Posterior vena cava (tissue), 2 donors: ENCODE results near the gene NPR2. TPM values are rescaled to one million over a fixed set of nuclear protein-coding genes. Genes with fewer than 3 reads are reported as not detected.

Experiments used
- DNase-seq: peaks from one replicate; pipeline ENCODE4 v3.0.0-alpha.2; 2020; ENCODE audit warnings: low spot score
- intact Hi-C, 2 donors: fragments of 100-400 bp; cut with DNase I; formaldehyde crosslinking; loops; one replicate each; pipeline versions ENCODE4 v1.14.1 to v1.14.2; 2022 to 2023
- long read RNA-seq, 2 donors: library from polyadenylated mRNA; unstranded; transcript quantifications; one replicate each; pipeline ENCODE4 v2.0.0, GENCODE V29; 2020 to 2021
- total RNA-seq, 2 donors: library from RNA; stranded (reverse); fragmentation: NEBNext Ultra II Directional; extraction: Animal tissue kit (Norgen Biotek cat#: 25700); gene quantifications; one replicate each; pipeline ENCODE4 v1.2.1, GENCODE V29; 2021
- donor health status: DM: yes; HTN: yes; CAD: no.
- donor health status: DM: yes; HTN: yes; CAD: no.

NPR2 gene
- 10 to 100 TPM; 27.4 to 47.1 TPM for total RNA-seq
- long read RNA-seq, donor 1, partial matches to known transcripts = 1 of 6 reads
- long read RNA-seq, donor 1, other reads (novel, unspliced or antisense) = 1 of 6 reads
- long read RNA-seq, donor 2, partial matches to known transcripts = 0 of 2 reads
- long read RNA-seq, donor 2, other reads (novel, unspliced or antisense) = 1 of 2 reads

DNA sequence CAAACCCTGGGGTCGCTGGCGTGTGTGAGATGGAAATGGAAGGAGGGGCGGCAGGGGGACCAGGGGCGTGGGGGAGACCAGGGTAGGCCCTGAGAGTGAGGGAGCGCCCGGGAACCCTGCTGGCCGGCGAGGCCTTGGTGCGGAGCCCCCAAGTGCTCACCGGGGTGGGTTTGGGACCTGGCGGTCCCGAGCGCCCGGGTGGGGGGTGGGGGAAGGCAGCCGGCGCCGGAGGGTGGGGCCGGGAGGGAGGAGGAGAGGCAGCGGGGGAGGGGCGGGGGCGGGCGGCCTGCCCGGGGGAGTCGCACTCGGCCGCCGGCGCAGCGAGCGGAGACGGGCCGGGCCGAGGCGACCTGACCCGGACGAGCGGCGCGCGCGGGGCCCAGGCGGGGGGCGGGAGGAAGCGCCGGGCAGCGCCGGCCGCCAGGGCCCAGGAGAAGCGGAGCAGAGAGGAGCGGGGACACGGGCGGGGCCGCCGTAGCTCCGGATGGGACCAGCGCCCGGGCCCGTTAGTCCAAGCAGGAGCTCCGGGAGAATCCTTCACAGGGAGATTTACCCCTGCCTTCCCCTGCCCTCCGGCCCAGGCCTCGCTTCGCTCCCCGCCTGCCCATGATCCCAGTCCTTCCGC, at the start of gene NPR2:
NPR2 (plus strand) TSS at position 295 of the 625 bp plus-strand sequence. CDS start 818 bp downstream, outside the sequence.
- no peak for DNase-seq
- intact Hi-C loops = loop anchor here in 1 of 2 donors (5.0 kb wide), 2 partner anchors 36 to 91 kb away; partner anchors contain the start of genes FAM221B and TMEM8B

DNA sequence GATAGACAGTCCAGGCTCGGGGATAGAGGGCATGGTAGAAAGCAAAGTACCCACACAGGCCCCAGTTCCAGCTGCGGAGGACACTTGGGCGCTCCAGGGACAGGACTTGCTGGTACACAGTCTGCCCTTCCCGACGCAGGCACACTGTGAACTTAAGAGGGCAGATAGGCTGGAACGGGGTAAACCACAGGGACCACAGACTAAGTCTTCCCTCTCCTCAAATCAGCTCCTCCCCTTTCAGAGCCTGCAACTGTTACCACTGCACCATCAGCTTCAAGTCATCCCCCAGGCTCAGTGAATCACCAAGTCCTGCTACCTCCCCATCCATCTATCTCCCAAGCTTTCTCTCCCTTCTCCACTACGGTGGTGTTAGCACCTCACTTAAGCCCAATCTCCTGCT, 49.7 kb upstream of the NPR2 start:
- DNase-seq = no peak
- intact Hi-C loops = no loop called here

DNA sequence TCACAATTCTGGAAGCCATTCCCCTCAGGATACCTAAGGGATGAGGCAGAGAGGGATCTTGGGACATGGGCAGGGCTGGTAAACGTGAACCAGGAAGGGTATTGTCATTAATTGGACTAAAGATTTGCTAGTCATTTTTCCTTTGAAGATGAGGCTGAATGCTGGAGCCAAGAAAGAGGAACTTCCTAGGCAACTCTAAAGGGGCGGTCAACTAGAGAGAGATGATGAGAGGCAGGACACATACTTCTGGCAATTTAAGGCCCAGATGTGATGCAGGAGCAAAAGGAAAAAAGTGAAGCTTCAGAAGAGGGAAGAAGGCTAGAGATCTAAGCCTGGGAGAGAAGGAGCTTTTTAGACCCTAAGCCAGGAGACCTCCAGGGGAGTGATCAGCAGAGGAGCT, 47.9 kb upstream of the NPR2 start:
- no peak for DNase-seq
- intact Hi-C loops = no loop called here

DNA sequence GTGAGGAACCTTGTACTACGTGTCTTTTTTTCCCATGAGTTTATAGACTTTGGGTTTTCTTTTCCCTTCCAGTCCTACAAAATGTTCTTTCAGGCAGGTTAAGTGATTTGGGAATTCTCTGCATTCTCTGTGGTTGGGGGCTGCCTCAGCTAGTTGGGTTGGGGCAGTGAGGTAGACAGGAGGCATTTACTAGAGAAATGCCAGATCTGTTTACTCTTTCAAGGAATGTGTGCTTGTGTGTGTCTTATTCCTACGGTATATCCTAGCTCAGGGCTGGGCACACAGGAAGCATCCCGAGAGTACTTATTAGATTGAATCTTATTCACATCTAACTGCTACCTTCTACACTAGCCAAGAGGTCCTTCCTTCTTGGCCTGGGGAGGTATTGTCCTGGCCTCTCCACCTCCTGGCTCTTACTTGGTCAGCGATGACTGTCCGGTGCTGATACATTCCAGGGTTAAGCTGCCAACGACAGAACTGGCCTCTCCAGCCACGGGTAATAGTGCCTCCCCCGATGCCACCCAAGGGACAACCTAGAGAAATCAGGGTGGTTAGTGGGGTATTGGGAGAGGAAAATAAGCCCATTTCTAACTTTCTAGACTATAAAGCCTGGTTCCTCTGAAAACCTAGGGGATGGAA, 47.4 kb upstream of the NPR2 start:
- no peak for DNase-seq
- intact Hi-C loops = no loop called here

DNA sequence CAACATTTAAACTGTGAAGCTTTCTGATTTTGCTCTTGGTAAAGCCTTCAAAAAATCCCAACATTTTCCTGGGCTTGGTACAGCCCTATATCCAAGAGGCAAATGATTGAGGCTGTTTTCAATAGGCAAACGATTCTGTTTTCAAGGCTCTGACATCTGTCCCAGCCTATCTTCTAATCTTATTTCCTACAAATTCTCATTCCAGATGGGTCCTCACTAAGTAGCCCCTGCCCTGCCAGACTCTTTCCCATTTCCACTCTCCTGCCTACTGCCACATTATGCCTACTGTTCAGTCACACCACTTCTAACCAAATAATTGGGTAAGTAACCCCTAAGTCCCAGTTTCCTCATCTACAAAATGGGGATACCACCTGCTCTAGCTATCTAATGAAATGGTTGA, 45.8 kb upstream of the NPR2 start:
- intact Hi-C loops = loop anchor here in 1 of 2 donors (5.0 kb wide), 1 partner anchor 48 kb away; no protein-coding TSS in a partner anchor
- DNase-seq = no peak

DNA sequence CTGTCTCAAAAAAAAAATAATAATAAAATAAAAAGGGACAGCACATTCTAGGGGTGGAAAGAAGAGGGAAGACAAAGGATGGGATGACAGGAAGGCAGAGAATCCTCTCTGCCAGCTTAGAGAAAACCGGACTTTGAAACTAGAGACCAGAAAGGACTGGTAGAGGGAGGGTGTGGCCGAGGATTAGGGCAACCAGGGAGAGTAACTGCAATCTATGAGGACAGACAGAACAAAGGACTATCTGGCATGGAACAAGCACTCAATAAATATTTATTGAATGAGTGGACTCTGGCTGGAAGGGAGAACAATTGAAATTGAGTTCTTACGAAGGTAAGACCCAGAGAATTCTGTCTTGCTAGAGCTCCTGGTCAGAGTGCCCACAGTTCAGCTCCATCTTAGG, 44.8 kb upstream of the NPR2 start:
- intact Hi-C loops = loop anchor here in 1 of 2 donors (5.0 kb wide), 1 partner anchor 49 kb away; no protein-coding TSS in a partner anchor
- DNase-seq = no peak

DNA sequence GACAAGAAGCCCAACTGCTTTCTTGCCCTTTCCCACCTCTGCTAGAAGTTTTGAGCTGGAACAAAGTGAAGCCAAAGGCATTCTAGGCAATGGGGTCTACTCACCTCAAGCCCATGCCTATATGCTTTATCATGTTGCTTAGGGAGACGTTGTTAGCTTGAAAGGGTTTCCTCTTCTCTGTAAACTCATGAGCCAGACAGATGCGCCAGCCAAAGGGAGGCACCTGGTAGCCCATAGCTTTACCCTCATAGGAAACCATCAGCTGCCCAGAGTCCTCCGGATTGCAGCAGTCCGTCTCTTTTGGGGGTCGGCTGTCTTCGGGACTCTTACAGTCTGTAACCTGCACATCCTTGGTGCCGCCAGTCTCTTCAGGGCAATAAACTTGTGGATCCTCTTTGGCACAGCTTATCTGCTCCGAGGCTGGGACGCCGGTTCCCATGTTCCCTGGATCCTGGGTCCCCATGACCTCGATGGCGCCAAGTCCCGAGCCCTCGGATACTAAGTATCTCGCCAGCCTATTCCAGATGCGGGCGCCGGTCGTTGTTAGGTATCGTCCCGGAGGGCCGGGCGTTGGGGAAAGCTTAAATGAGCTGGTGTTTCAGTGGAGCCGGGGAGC, 43.0 kb upstream of the NPR2 start:
- intact Hi-C loops = loop anchor here in 1 of 2 donors (5.0 kb wide), 1 partner anchor 51 kb away; no protein-coding TSS in a partner anchor
- no peak for DNase-seq

DNA sequence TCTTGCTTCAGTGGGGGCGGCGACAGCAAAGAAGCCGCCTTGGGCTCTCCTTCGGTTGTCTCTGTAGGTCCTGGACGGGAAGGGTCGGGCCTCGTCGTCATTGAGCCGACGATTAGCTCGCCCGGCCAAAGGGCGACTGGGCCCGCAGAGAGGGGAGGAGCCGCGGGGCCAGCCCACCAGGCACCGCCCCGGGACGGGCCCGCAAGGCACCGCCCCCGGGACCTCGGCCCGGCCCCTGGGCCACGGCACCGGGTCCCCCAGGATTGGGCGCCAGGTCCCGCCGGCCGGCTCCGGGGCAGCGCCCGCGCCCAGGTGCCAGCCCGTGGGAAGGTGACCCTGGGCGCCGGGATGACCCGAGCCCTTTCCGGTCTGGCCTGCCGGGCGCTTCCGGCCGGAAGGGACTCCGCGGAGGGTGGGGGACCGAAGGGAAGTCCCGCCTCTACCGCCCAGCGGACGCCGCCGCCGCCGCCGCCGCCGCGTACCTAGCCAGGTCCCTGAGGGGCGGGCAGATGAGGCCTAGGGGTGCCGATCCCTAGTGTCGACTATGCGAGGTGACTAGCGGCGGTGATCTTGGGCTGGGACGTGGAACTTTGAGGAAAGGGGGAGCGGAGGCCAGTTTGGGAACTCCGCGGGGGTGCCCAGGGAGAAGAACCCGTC, 42.4 kb upstream of the NPR2 start, which contains the start of the genes GBA2 and RGP1:
GBA2 (minus strand) TSS at position 371 of the 657 bp plus-strand sequence. CDS start 524 bp downstream, outside the sequence.
RGP1 (plus strand) TSS at position 430 of the 657 bp plus-strand sequence. CDS start 469 bp downstream, outside the sequence.
- peak; percentile 94 for DNase-seq
- intact Hi-C loops = loop anchor here in 1 of 2 donors (5.0 kb wide), 1 partner anchor 52 kb away; no protein-coding TSS in a partner anchor

DNA sequence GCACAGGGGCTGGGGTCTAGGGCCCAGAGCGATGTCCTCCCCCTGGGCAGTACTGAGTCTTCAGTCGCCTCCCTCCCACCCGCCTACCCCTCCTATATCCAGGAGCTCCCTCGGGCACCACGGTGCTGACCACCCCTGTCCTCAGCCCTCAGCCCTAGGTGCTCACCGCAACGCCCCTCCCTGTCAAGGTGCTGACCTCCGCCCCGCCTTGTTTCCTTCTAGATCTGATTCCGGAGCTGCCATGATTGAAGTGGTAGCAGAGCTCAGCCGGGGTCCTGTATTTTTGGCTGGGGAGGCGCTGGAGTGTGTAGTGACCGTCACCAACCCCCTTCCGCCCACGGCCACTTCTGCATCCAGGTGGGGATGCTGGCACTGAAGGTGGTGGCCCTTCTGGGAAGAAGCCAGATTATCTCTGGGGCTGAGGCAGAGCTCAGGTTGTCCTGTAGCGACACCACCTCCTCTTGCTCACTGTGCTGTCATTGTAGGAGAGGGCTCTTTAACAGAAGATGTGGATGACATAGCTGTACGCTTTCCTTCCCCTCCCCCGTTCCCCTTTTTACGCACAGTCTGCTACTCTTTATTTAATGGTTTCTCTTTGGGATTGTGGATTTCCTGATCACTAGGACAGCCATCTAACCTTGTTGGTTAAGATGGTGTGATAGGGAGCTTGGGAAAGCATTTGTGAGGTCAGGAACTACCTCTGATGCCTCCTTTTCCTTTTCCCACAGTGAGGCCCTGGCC, 41.7 kb upstream of the NPR2 start:
- intact Hi-C loops = loop anchor here in 1 of 2 donors (5.0 kb wide), 1 partner anchor 52 kb away; no protein-coding TSS in a partner anchor
- DNase-seq = peak; percentile 80

DNA sequence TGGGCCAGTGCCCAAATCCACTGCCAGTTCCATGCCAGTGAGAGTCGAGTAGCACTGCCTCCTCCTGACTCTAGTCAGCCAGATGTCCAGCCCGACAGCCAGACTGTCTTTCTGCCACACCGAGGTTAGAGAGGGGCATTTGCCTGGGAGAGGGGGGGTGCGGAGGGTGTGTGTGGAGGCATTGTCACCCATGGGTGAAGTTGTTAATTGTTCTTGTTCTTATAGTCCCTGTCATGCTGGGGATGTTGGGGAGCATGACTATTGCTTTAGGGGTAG, 41.2 kb upstream of the NPR2 start:
- intact Hi-C loops = no loop called here
- DNase-seq = no peak

DNA sequence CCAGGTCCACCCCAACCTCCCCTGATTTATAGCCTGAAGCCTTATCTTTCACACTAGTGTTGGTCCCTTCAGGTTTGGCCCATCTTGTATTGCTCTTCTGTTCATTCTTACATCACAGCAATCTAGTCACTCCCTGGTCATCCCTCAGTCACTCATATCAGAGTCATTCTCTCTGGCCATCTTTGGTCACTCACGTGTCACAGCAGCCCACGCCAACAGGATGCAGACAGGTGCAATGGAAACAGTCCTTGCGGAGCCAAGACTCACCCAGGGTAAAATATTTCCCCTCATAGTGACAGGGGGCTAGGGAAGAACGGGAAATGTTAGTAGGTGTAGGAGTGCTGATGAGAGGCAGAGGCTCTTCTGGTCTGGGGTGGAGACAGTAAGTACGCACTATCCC, 37.9 kb upstream of the NPR2 start:
- DNase-seq = no peak
- intact Hi-C loops = no loop called here

DNA sequence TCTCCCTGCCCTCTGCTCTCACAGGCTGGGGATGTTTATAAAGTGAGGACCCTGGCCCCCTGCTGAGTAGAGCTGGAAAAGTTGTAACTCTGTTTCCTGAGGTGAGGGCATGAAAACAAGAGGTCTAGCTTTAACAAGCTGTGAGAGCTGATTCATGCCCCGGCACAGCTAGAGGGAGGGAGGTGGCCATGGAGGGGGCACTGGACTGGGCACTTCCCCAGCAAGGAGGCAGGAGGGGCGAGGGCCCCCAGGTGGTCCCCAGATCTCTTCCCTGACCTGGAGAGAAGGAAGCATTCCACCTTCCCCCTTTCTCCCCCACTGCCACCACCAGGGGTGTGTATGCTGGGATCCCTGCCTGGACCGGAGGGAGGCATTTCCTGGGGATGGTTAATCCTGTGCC, 37.1 kb upstream of the NPR2 start, which contains the start of gene MSMP:
MSMP (minus strand) TSS at position 13 of the 400 bp plus-strand sequence. CDS start 147 bp downstream, outside the sequence.
- DNase-seq = peak; percentile 58
- intact Hi-C loops = no loop called here

DNA sequence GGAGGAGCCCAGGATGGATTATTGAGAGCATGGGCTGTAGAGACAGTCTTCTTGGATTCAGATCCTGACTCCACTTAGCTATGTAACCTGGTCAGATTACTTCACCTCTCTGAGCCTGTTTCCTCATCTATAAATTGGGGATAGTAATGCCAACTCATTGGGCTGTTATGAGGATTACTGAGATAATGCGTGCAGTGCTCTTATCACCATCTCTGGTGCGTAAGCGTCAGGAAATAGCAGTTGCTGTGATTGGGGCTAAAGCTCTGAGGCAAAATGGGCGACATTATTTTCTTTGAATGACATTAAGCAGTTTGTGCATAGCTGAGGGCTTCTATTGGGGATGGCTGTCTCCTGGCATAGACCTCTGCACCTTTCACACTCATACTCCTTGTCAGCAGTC, 36.3 kb upstream of the NPR2 start:
- intact Hi-C loops = no loop called here
- no peak for DNase-seq

DNA sequence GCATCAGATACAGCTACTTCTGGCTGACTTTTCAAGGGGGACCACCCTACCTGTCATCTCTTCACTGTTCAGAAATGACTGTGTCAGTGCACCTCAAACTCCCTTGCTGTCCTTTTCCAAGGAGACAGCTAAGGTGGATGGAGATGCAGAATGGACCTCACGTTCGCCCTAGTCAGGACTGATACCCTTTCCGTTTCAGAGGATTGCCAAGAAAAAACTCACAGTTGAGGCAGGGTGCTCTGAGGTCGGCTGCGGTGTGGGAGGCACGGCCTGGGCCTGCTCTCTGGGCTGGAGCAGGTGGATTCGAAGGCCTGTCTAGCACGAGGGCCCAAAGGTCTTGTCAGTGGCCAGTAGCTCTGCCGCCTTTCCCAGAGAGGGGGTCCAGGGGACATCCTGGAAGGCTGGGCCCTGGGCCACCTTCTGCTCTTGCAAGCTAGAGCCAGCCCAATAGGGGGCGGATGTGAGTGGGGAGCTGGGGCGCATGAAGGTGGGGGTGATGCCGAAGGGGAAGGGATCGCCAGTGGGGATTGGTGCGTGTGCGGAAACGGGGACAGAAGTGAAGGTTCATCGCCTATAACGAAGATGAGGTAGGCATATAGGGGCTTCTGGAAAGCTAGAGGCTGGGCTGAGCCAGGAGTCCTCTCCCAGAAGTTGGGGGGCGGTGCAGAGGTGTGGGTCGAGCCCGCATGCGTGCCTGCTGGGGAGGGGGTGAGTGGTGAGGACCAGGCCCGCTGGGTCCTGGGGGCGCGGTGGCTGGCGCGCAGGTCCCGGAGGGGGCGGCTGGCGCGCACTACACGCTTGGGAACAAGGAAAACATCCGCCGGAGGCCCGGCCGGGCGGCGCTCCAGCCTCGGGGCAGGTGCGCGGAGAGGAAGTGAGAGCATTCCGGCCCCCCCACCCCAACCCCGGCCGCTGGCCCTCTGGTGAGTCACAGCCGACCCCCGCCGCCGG, 34.8 kb upstream of the NPR2 start:
- intact Hi-C loops = no loop called here
- DNase-seq = peak; percentile 91

DNA sequence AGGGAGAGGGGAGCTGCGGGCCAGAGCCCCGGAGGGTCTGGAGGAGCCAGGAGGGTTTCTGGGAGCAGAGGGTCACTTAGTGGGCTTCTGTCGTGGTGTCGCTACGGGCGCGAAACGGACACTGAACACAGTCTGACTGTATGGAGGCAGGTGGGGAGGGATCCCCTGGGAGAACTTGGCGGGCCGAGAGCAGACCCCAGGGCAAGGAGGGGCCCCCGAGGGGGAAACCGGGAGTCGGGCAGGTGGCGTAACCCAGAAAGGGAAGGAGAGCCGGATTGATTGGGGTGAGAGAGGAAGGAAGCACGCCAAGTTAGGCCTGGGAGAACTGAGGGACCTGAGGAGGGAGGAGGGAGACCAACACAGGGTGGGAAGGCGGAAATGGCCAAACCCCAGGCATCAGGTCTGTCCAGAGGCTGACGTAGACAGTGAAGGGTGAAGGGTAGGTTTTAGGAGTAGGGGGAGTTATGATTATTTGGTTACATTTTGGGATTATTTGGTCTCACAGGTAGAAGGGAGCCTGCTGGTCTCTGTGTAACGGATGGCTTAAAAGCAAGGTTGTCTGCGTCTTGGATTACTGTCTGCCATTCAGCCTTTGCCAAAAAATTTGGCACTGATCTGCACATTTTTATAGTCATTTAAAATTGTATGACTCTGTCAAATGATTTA, 34.0 kb upstream of the NPR2 start:
- DNase-seq = no peak
- intact Hi-C loops = no loop called here

DNA sequence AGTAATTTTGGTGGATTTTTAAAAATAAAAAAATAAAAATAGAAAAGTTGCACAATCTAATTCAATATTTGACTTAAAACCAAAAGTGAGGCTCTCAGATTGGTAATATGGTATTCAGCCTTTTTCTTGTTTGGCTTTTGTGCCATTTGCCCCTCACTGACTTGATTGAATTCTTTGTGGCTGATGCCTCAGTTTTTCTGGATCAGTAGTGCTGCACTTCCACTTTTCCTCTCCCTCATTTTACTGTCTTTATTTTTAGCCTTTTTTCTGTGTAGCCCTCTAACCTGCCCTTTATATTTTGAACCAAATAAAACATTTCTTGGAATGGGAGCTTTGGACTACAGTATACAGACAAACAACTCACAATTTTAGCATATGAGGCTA, 33.5 kb upstream of the NPR2 start:
- intact Hi-C loops = no loop called here
- no peak for DNase-seq

DNA sequence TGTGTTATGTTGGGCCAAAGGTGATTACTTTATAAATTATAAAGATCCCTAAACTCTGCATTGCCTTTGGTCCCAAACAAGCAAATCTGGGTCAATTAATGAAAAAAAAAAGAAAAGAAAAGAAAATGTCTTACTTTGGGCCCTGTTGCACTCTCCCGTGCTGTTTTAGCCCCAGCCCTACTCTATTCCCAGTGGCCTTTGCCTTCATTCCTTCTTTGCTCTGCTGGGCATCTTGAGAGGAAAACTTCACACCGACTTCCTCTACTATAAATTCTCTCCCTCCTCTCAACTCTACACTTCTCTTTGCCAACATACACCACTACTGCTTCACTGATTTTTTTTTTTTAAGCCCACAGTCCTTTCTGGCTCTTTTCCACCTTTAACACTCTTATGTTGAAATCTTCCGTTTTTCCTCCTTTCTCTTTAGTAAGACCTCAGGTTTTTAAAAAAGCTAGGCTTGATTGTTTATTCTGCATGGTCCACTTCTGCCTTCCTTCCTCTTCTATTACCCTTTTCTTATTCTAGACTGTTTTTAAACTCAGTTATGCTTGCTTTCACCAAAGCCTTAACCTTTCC, 32.8 kb upstream of the NPR2 start:
- DNase-seq = no peak
- intact Hi-C loops = no loop called here
